GM12801 (cell line): ENCODE data around the gene PRAMEF1.
"Not testable (repeated sequence)": the region's sequence is repeated elsewhere in the genome, so short reads cannot be mapped to it uniquely, and the experiment has no call there.

ENCODE experiments used
- CTCF ChIP-seq: IDR thresholded peaks from one replicate; pipeline ENCODE4 v1.5.1; 2011; ENCODE audit warnings: control low read depth; ENCODE audit not compliant: insufficient read length; ENCODE audit errors: extremely low read depth

PRAMEF1 gene

GRCh38 chr1:12811409-12811784 is 20.2 kb downstream of the PRAMEF1 start:
- TF ChIP-seq CTCF = no peak

GRCh38 chr1:12831310-12831709 is 40.1 kb downstream of the PRAMEF1 start, which contains the start of gene PRAMEF11:
TSS of gene PRAMEF11 (minus strand) at chr1:12831410. CDS start at chr1:12828789, 2,621 bp downstream.
- TF ChIP-seq CTCF = not testable (repeated sequence)
